K562 (cell line): Measurements from ENCODE around the gene VSIG1. TPM values are rescaled to one million over a fixed set of nuclear protein-coding genes. Genes with fewer than 3 reads are reported as not detected.

Experiments
- BCOR ChIP-seq: fragments of 450-650 bp; IDR thresholded peaks from 2 replicates; pipeline ENCODE4 v1.6.1; 2016
- ELF1 ChIP-seq: fragments of 200-800 bp; sonication (Bioruptor generic); IDR thresholded peaks from 2 replicates; pipeline ENCODE4 v1.6.1; 2016; ENCODE audit warnings: missing genetic modification characterization, missing compliant biosample characterization
- EP400 ChIP-seq: fragments of 450-650 bp; IDR thresholded peaks from 2 replicates; pipeline ENCODE4 v1.6.1; 2017; ENCODE audit warnings: antibody characterized with exemption, mild to moderate bottlenecking, moderate library complexity
- KLF10 ChIP-seq: fragments of 250-450 bp; sonication (Bioruptor Pico); IDR thresholded peaks from 2 replicates; pipeline ENCODE4 v1.6.1; 2021; ENCODE audit warnings: matching md5 sums
- MAFF ChIP-seq: IDR thresholded peaks from 2 replicates; pipeline ENCODE4 v1.6.1; 2012; ENCODE audit warnings: low read length, improper control_type of control experiment
- MEIS2 ChIP-seq: fragments of 450-650 bp; IDR thresholded peaks from 2 replicates; pipeline ENCODE4 v1.6.1; 2014; ENCODE audit warnings: mild to moderate bottlenecking; ENCODE audit not compliant: partially characterized antibody
- MTA1 ChIP-seq: fragments of 450-650 bp; IDR thresholded peaks from 2 replicates; pipeline ENCODE4 v1.6.1; 2017; ENCODE audit warnings: borderline replicate concordance
- NFIX ChIP-seq: fragments of 250-450 bp; sonication (Bioruptor Pico); IDR thresholded peaks from 2 replicates; pipeline ENCODE4 v1.4.0; 2020; ENCODE audit warnings: low read depth, mild to moderate bottlenecking, moderate library complexity
- PHF8 ChIP-seq: fragments of 200-600 bp; sonication (generic); IDR thresholded peaks from 2 replicates; pipeline ENCODE4 v1.6.1; 2012; ENCODE audit warnings: mixed run types, mild to moderate bottlenecking, inconsistent platforms, low read length, moderate library complexity, borderline replicate concordance
- SIX5 ChIP-seq, 2 experiments: IDR thresholded peaks; 2 replicates each; pipeline ENCODE4 v1.6.1; 2011; ENCODE audit warnings: low read length in 2 of 2, borderline replicate concordance in 1 of 2, low read depth in 1 of 2, mild to moderate bottlenecking in 1 of 2, moderate library complexity in 1 of 2; ENCODE audit not compliant: insufficient read depth in 1 of 2
- TCF3 ChIP-seq: sonication (generic); formaldehyde crosslinking; IDR thresholded peaks from 2 replicates; pipeline ENCODE4 v1.4.0; 2020; ENCODE audit warnings: mild to moderate bottlenecking, missing genetic modification reagents
- ZC3H8 ChIP-seq: fragments of 450-650 bp; IDR thresholded peaks from 2 replicates; pipeline ENCODE4 v1.6.1; 2017
- ZFP36 ChIP-seq: fragments of 150-350 bp; IDR thresholded peaks from 2 replicates; pipeline ENCODE4 v1.6.1; 2018; ENCODE audit warnings: low read length, low read depth; ENCODE audit not compliant: partially characterized antibody
- ZNF165 ChIP-seq: fragments of 250-450 bp; sonication (Bioruptor Pico); IDR thresholded peaks from 2 replicates; pipeline ENCODE4 v1.4.0; 2020; ENCODE audit warnings: borderline replicate concordance
- ZNF707 ChIP-seq: fragments of 250-450 bp; sonication (Bioruptor Pico); conservative IDR thresholded peaks from 2 replicates; pipeline ENCODE4 v1.8.0; 2022; ENCODE audit warnings: inconsistent platforms, mild to moderate bottlenecking, moderate library complexity
- ZNF764 ChIP-seq: fragments of 250-450 bp; sonication (Bioruptor Pico); IDR thresholded peaks from 2 replicates; pipeline ENCODE4 v1.4.0; 2020; ENCODE audit warnings: low read depth, mild to moderate bottlenecking, moderate library complexity
- polyA plus RNA-seq, 8 experiments: library from polyadenylated mRNA; depleted of rRNA in 4 of 8; stranded (reverse) in 5 of 8; unstranded in 3 of 8; fragments of >200 nt; fragmentation: Nextera tagmentation in 2 of 8; fragmentation: Illumina TruSeq in 1 of 8; extraction: Ambion mirVana in 2 of 8; extraction: Trizol in 1 of 8; gene quantifications; 2 replicates each; pipeline versions ENCODE4 v1.2.1 to v1.2.3, GENCODE V29; 2011 to 2014; ENCODE audit warnings: inconsistent platforms in 1 of 8, missing spikeins in 1 of 8
- total RNA-seq, 7 experiments: library from RNA; depleted of rRNA in 6 of 7; stranded (reverse); fragments of >200 nt in 6 of 7; fragmentation: Illumina TruSeq in 2 of 7; extraction: Trizol in 2 of 7; gene quantifications; 2 replicates each; pipeline versions ENCODE4 v1.2.1 to v1.2.3, GENCODE V29; 2011 to 2021; ENCODE audit warnings: low replicate concordance in 1 of 7
- TF ChIP-seq, protein P1 (sequence below): sonication (generic); formaldehyde crosslinking; IDR thresholded peaks from 2 replicates; pipeline ENCODE4 v1.8.1; 2023; ENCODE audit warnings: mild to moderate bottlenecking, missing genetic modification reagents
- TF ChIP-seq, protein P2 (sequence below): fragments of 250-450 bp; sonication (Bioruptor Pico); IDR thresholded peaks from 2 replicates; pipeline ENCODE4 v1.8.0; 2021; ENCODE audit warnings: moderate library complexity, mild to moderate bottlenecking, inconsistent platforms
- TF ChIP-seq, protein P3 (sequence below): fragments of 250-450 bp; sonication (Bioruptor Pico); IDR thresholded peaks from 2 replicates; pipeline ENCODE4 v1.8.0; 2021; ENCODE audit warnings: borderline replicate concordance, mild to moderate bottlenecking, moderate library complexity; ENCODE audit not compliant: poor library complexity, severe bottlenecking
- TF ChIP-seq, protein P4 (sequence below): fragments of 200-800 bp; sonication (Bioruptor generic); IDR thresholded peaks from 2 replicates; pipeline ENCODE4 v1.6.1; 2017; ENCODE audit warnings: missing genetic modification characterization, missing compliant biosample characterization
- TF ChIP-seq, protein P5 (sequence below): fragments of 450-650 bp; formaldehyde crosslinking; IDR thresholded peaks from 2 replicates; pipeline ENCODE4 v1.4.0; 2022; ENCODE audit warnings: missing genetic modification characterization

The VSIG1 gene
- total and polyA plus RNA-seq, 9 of the 15 experiments (the other 6 are each of a cell fraction or from before 2014, with no cell fraction given), result not detected

DNA sequence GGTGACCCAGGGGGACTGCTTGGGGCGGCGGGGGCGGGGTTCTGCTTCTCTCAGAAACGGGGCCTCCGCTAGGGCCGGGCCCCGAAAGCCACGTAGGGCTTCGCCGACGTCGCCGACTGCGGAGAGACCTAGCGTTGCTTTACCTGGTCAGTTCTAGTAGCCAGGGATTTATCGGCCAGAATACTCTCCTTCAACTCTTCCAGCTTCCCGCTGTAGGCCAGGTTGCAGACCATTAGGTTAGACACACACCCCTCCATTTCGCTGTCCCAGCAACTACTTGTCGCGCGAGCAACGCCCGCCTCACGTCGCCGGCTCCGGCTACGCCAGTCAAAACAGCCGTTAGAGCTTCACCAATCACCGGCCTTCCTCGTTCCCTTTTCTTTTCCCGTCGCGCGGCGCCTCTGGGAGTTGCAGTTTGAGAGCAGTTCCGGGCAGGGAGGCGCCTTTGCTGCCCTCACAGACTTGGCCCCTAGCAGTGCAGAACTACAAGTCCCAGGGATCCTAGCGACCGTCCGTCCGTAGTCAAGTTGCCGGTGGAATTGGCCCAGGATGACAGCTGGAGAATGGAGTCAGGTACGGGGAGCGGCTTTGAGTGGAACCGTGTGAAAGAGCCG, 46.5 kb downstream of the VSIG1 start, which contains the start of the genes ATG4A and PSMD10 (continued):
- TF ChIP-seq, protein P1, sequence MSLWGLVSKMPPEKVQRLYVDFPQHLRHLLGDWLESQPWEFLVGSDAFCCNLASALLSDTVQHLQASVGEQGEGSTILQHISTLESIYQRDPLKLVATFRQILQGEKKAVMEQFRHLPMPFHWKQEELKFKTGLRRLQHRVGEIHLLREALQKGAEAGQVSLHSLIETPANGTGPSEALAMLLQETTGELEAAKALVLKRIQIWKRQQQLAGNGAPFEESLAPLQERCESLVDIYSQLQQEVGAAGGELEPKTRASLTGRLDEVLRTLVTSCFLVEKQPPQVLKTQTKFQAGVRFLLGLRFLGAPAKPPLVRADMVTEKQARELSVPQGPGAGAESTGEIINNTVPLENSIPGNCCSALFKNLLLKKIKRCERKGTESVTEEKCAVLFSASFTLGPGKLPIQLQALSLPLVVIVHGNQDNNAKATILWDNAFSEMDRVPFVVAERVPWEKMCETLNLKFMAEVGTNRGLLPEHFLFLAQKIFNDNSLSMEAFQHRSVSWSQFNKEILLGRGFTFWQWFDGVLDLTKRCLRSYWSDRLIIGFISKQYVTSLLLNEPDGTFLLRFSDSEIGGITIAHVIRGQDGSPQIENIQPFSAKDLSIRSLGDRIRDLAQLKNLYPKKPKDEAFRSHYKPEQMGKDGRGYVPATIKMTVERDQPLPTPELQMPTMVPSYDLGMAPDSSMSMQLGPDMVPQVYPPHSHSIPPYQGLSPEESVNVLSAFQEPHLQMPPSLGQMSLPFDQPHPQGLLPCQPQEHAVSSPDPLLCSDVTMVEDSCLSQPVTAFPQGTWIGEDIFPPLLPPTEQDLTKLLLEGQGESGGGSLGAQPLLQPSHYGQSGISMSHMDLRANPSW (CRISPR knock-in tag), result no peak
- peak; percentile 91 for TF ChIP-seq ELF1 (tag)
- TF ChIP-seq, protein P2, sequence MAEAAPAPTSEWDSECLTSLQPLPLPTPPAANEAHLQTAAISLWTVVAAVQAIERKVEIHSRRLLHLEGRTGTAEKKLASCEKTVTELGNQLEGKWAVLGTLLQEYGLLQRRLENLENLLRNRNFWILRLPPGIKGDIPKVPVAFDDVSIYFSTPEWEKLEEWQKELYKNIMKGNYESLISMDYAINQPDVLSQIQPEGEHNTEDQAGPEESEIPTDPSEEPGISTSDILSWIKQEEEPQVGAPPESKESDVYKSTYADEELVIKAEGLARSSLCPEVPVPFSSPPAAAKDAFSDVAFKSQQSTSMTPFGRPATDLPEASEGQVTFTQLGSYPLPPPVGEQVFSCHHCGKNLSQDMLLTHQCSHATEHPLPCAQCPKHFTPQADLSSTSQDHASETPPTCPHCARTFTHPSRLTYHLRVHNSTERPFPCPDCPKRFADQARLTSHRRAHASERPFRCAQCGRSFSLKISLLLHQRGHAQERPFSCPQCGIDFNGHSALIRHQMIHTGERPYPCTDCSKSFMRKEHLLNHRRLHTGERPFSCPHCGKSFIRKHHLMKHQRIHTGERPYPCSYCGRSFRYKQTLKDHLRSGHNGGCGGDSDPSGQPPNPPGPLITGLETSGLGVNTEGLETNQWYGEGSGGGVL, result no peak
- peak; percentile 88 for TF ChIP-seq PHF8
- TF ChIP-seq EP400, result peak; percentile 83
- TF ChIP-seq, protein P3, sequence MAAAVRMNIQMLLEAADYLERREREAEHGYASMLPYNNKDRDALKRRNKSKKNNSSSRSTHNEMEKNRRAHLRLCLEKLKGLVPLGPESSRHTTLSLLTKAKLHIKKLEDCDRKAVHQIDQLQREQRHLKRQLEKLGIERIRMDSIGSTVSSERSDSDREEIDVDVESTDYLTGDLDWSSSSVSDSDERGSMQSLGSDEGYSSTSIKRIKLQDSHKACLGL (CRISPR knock-in tag), result no peak
- TF ChIP-seq MTA1, result peak; percentile 83; the same call in 1 of the 2 replicates
- TF ChIP-seq BCOR, result no peak
- TF ChIP-seq SIX5 (IDR thresholded peaks at IDR 0.05; ENCODE audit: borderline replicate concordance in 1 of 2, insufficient read depth in 1 of 2, low read depth in 1 of 2, low read length in 2 of 2), result peak; percentile 76 to 78
- no peak for TF ChIP-seq ZFP36
- no peak for TF ChIP-seq ZNF707 (CRISPR knock-in tag)
- no peak for TF ChIP-seq MAFF
- TF ChIP-seq KLF10, result no peak
- no peak for TF ChIP-seq NFIX
- TF ChIP-seq ZNF165 (CRISPR knock-in tag), result no peak
- no peak for TF ChIP-seq ZNF764 (CRISPR knock-in tag)
- TF ChIP-seq, protein P4, sequence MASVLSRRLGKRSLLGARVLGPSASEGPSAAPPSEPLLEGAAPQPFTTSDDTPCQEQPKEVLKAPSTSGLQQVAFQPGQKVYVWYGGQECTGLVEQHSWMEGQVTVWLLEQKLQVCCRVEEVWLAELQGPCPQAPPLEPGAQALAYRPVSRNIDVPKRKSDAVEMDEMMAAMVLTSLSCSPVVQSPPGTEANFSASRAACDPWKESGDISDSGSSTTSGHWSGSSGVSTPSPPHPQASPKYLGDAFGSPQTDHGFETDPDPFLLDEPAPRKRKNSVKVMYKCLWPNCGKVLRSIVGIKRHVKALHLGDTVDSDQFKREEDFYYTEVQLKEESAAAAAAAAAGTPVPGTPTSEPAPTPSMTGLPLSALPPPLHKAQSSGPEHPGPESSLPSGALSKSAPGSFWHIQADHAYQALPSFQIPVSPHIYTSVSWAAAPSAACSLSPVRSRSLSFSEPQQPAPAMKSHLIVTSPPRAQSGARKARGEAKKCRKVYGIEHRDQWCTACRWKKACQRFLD (CRISPR knock-in tag), result peak; percentile 77
- no peak for TF ChIP-seq ZC3H8
- TF ChIP-seq, protein P5, sequence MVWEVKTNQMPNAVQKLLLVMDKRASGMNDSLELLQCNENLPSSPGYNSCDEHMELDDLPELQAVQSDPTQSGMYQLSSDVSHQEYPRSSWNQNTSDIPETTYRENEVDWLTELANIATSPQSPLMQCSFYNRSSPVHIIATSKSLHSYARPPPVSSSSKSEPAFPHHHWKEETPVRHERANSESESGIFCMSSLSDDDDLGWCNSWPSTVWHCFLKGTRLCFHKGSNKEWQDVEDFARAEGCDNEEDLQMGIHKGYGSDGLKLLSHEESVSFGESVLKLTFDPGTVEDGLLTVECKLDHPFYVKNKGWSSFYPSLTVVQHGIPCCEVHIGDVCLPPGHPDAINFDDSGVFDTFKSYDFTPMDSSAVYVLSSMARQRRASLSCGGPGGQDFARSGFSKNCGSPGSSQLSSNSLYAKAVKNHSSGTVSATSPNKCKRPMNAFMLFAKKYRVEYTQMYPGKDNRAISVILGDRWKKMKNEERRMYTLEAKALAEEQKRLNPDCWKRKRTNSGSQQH, result no peak
- TF ChIP-seq TCF3 (CRISPR knock-in tag), result 0 out of 2 replicates have a peak, but pooled peaks have one; percentile 14
- no peak for TF ChIP-seq MEIS2
